GM10248 (cell line): ENCODE results near the gene MRPL50.

Experiments
- CTCF ChIA-PET: fragments of 300-600 bp; sonication (Branson Sonifier 250); formaldehyde crosslinking; extraction: SDS; loops from one replicate; lab custom pipeline; 2021; ENCODE audit warnings: antibody characterized with exemption; lab: Yijun Ruan, JAX
- POLR2A ChIA-PET: fragments of 350-650 bp; sonication (Branson Sonifier 250); formaldehyde crosslinking; extraction: SDS; loops from one replicate; lab custom pipeline; 2020; ENCODE audit warnings: antibody characterized with exemption; lab: Yijun Ruan, JAX
- DNase-seq: peaks from one replicate; pipeline ENCODE4 v3.0.0; 2012; ENCODE audit errors: extremely low spot score
- TF ChIP-seq, protein P1 (sequence below): IDR thresholded peaks from 2 replicates; pipeline ENCODE4 v1.5.1; 2012; ENCODE audit warnings: mild to moderate bottlenecking, low read depth; ENCODE audit errors: extremely low read depth, missing control alignments, control extremely low read depth

The MRPL50 gene

DNA sequence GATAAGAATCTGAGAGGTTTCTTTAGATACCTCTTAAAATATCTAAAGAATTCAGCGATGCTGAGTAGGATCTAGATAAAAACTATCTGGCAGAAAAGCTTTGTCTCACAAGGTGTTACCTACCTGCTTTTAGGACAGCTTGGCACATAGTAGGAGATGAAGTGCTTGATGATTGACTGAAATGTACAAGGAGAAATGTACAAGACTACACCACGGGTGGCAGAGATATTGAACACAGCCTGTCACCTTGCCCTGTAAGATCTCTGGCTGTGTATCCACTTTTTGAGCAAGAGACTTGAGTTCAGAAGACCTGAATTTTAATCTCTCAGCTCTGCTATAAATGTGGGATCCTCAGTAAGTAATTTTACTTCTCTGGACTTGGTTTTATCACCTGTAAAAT, 21.4 kb upstream of the MRPL50 start:
- no peak for DNase-seq
- TF ChIP-seq, protein P1, sequence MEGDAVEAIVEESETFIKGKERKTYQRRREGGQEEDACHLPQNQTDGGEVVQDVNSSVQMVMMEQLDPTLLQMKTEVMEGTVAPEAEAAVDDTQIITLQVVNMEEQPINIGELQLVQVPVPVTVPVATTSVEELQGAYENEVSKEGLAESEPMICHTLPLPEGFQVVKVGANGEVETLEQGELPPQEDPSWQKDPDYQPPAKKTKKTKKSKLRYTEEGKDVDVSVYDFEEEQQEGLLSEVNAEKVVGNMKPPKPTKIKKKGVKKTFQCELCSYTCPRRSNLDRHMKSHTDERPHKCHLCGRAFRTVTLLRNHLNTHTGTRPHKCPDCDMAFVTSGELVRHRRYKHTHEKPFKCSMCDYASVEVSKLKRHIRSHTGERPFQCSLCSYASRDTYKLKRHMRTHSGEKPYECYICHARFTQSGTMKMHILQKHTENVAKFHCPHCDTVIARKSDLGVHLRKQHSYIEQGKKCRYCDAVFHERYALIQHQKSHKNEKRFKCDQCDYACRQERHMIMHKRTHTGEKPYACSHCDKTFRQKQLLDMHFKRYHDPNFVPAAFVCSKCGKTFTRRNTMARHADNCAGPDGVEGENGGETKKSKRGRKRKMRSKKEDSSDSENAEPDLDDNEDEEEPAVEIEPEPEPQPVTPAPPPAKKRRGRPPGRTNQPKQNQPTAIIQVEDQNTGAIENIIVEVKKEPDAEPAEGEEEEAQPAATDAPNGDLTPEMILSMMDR, result no peak
- ChIA-PET POLR2A (no interaction called here), CTCF (interaction anchor here (1.2 kb wide), 1 partner anchor 110 kb away, joined by 3 read pairs; no protein-coding TSS in a partner anchor)

DNA sequence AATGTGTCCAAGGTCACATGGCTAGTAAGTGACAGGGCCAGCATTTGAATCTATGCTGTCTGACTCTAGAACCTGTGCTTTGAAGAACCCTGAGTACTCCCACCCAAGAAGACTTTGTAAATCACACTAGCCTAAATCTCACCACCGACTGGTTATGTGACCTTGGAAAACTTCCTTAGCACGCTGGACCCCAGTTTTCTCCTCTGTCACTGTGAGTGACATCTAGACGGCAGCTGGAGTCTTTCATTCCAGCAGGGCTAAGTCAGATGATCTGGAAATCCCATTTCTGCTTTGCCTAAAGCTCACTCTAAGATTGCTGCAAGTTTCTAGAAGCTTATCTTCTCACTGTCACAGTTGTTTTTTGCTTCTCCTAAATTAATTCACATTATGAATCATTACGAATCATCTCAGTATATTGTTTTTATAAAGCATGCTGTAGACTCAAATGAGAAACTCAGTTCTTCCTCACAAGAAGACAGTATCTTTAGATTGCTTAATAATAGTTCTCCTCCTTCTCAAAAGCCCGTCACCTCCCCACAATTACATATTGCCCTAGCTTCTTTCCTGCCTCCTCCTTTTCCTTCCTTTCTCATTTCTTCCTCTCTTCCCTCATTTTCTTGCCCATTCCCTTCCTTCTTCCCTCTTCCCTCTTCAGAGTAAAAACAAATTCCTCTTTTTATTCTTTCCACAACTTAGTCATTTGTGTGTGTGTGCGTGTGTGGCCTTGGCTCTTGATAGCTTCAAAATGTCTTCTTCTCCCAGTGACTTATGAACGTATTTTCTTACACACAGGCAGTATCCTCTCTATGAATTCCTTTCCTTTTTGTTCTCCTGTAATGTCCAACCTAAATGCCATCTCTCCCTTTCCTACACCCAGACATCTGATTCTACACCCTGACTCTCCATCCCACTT, 20.4 kb upstream of the MRPL50 start:
- ChIA-PET POLR2A (no interaction called here), CTCF (interaction anchor here (0.9 to 1.2 kb wide), 3 partner anchors 40 to 111 kb away, joined by 3 to 5 read pairs (median 3); no protein-coding TSS in a partner anchor)
- TF ChIP-seq, protein P1, result no peak
- no peak for DNase-seq

GRCh38 chr9:101417977-101418376, 19.6 kb upstream of the MRPL50 start:
- POLR2A ChIA-PET, result no interaction called here
- TF ChIP-seq, protein P1, result no peak
- no peak for DNase-seq
- CTCF ChIA-PET, result no interaction called here

GRCh38 chr9:101417389-101417788, 19.0 kb upstream of the MRPL50 start:
- DNase-seq, result no peak
- TF ChIP-seq, protein P1, result no peak
- CTCF ChIA-PET, result no interaction called here
- POLR2A ChIA-PET, result no interaction called here

DNA sequence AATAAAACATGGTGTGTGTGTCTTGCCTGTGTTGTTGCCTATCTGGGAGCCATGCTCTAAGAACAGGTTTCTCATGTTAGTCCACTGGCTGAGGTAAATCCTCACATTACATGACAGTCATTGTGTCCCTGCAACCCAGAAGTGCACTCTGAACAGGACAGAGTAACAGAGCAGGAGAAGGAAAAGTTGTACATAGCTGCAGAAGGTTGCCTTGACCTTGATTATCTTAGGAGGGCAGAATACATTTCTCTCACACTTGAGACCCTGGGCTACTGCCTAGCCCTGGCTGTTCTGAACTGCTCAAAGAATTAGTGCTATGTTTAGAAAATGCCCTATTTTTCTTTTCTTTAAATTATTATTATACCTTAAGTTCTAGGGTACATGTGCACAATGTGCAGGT, 17.2 kb upstream of the MRPL50 start:
- no peak for DNase-seq
- CTCF ChIA-PET, result no interaction called here
- TF ChIP-seq, protein P1, result no peak
- POLR2A ChIA-PET, result no interaction called here

DNA sequence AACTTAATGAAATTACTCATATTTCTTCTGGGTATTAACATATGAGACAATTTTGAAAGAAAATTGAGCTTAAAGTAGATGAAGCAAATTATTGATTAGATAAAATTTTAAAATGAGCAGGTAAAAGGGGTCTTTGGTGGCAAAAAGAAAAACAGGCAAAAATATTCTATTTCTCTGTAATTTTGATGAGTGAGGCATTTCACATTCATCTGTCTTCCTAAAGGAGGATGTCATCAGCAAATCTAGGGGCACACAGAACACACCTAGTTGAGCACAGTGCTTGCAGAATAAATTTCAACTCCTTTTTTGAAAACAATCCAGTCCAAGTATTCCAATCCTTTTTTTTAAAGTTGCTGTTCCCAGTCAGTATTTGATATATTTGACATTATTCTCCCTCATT, 16.4 kb upstream of the MRPL50 start:
- TF ChIP-seq, protein P1, result no peak
- CTCF ChIA-PET, result no interaction called here
- POLR2A ChIA-PET, result no interaction called here
- DNase-seq, result no peak
